Measurements from ENCODE around the gene IFT57.

DNA sequence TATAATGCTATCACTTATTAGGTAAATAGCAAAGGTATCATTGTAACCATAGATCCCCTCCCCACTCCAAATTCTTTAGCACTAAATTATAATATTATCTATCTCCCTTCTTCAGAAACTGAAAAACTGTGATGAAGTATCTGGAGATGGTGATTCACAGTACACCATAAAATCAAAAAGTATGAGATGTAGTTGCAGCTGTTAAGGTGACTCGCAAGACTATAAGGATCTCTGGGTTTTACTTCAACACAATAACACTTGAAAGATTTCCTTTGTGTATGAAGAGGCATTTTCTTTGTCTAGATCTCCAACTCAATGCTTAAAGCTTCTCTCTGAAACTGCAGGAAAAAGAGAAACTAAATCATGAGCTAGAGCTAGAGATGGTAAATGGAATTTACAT, 46.9 kb downstream of the IFT57 start:
- TF ChIP-seq POLR2AphosphoS5 (IDR thresholded peaks at IDR 0.05; ENCODE audit: low read depth, low read length): no peak
- no peak for TF ChIP-seq POLR2A (IDR thresholded peaks at IDR 0.05; ENCODE audit: low read depth, low read length)

All from GM12892 (cell line).